GM21529 (cell line): ENCODE results near the gene DAP.

Source experiments
- ATAC-seq: cut with Tn5 transposase; IDR thresholded peaks from one replicate; pipeline ENCODE4 v1.9.1; 2021; ENCODE audit not compliant: unreplicated experiment

Gene DAP

DNA sequence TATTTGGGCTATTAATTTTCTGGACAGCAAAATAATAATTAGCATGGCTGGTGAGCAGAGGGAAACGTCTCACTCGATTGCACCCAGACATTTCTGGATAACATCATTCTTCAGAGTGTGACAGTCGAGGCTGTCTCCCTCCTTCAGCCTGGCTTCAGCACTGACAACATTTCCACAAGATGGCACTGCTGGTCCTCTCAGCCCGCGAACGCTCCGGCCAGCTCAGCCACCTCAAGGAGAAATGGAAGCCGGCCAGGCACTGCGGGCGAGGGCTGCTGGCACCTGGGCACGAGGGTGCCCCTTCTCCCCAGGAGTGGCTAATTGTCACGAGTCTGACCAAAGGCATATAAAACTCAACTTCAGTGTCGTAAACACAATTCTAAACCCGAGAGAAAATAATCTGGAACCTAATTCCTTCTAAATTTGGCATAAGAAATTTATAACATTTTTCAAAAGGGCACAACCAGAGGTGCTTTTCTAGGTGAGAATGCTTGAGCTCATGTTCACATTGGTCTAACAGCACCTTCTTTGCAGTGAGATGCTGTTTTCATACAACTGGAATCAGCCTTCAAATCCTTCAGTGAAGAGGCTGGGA lies 65.9 kb downstream of the DAP start:
- ATAC-seq, result no peak

DNA sequence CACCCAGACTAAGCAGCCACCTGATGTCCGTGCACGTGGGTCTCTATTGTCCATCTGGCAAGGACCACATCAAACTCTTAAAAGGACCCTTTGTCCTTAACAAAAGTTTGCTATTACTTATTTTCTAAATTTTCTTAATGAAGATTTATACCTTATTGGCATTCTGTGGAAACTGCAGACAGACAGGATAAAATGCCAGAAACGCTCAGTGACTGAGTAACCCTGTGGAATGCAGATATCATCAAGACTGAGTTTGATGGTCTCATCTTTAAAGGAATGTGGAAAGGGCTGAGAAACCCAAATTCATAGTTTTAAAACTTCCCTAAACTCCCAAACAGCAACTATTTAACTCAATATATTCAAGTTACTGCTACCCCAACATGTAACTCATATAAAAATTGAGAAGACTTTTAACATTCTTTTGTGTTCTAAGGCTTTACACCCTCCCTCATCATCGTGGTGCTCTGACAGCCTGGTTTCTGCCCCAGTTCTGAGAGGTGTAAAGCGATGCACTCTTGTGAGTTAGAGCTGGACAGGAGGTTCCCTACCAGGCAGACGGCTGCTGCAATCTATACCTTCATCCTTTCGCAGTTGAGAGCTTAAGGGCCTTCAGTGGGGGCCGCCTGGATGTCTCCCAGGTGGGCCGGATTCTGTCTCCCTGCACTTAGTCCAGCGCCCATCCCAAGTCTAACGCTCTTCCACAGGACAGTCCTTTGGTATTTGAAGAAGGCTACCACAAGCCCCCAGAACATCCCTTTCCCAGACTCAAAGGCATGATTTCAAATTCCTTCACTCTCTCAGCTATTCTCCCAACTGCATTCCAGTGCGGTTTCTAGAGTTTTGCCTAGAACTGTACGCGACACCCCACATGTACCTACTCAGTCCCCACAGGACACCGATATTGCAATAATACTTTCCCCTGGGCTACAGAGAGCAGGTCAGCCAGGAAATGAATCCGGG lies 68.9 kb downstream of the DAP start:
- ATAC-seq, result no peak

DNA sequence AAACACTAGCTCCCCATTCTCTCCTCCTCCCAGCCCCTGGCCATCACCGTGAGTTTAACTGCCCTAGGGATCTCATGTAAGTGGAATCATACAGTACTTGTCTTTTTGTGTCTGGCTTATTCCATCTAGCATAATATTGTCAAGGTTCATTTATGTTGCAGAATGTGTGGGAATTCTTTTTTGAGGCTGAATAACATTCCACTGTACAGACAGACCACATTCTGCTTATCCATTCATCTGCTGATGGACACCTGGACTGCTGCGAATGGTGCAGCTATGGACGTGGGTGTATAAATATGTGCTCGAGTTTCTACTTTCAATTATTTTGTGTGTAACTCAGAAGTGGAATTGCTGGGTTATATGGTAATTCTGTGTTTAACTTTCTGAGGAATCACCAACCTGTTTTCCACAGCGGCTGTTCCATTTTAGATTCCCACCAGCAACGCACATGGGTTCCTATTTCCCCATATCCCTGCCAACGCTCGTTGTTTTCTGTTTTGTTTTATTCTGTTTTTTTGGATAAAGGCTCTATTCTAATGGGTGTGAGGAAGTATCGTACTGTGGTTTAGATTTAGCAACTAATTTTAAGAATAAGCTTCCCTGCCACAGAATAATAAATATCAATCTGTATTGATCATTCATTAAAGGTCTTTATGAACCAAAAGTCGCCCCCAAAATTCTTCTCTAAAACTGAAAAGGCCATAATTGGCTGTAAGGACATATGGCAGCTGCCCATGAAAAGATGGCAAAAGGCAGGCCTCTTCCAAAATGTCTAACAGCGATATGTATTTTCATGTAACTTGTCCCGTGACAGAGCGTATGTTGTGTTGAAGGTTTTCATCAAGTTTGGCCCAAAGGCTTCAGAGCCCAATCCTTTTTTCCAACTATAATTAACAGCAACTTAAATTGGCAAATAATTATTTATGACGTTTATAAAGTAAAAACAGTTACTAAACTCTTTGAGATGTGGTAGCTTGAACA lies 70.3 kb downstream of the DAP start:
- ATAC-seq, result no peak

DNA sequence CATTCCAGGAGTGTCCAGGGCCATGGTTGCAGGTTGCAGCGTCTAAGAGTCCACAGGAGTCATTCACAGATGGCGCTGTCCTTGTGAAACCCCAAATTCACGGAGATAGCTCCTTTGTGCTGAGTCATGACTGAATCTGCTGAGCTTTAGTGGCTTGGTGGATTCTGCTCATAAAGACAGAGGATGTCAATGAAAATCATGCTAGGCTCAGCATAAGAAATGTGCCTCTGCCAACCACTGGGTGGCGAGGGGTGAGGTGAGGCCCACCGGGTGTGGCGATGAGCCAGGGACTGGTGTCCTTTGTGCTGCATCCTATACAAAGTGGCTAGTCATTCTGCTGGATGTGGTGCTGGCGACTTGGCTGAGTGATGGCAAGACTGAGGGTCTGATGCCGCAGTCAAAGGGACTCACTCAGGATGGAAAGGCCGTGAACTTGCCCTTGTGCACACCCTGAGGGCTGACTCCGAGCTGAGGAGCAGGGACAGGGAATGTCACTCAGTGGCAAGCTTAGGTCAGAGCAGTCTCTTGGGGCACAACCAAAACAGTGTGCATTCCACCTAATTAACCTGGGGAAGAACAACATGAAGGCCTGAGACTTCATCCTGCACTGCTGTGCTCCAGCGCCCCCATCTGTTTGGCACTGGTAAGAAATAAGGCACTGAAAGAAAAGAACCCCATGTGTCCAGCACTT lies 71.5 kb downstream of the DAP start:
- ATAC-seq, result no peak

DNA sequence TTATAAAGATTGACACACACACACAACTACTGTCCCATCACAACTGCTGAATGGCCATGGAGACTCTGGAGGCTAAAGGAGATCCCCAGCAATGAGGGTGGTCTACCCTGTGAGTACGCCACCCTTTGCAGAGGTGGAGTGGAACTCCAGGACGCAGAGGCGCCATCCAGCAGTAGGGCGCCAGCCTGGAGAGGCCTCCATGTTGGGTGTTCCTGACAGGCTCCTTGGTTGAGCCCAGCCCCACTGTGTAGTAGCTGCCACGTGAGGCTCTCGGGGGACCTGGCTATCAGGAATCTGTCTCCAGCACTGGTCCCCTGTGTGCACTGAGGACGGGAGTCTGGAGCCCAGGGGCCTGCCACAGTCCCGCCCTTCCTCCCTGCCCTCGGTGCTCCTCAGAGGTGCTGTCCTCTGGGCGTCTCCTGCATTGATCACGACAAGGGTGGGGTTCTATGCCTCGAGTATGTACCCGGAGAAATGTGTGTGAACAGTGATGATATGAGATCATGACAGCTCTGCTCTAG lies 72.3 kb downstream of the DAP start:
- ATAC-seq, result no peak

DNA sequence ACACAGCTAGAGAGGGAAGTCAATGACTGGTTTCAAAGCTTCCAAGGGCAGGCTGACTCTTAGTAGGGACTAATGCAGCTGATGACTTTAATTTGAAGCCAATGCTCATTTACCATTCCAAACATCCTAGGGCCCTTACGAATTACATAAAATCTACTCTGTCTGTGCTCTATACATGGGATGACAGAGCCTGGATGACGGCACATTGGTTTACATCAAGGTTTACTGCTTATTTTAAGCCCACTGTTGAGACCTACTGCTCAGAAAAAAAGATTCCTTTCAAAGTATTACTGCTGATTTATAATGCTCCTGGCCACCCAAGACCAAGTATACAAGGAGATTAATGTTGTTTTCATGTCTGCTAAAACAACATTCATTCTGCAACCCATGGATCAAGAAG lies 74.1 kb downstream of the DAP start:
- ATAC-seq, result no peak

DNA sequence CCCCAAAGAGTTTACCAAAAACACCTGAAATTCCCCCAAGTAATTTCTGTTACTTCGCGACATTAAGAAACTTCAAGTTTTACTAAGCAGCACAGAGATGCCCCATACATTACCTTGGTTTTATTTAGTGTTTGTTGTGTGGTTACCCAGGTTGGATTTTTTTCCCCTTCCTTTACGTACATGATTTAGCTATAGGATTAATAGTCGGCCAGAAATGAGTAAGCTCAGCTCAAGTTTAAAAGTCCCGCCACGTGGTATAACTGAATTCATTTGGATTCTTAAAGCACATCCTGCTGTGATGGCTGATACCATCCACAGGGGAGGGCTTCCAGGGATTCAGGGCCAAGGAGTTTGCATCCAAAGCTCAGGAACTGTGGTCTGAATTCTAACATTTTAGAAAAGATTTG lies 75.9 kb downstream of the DAP start:
- peak; percentile 80 for ATAC-seq

DNA sequence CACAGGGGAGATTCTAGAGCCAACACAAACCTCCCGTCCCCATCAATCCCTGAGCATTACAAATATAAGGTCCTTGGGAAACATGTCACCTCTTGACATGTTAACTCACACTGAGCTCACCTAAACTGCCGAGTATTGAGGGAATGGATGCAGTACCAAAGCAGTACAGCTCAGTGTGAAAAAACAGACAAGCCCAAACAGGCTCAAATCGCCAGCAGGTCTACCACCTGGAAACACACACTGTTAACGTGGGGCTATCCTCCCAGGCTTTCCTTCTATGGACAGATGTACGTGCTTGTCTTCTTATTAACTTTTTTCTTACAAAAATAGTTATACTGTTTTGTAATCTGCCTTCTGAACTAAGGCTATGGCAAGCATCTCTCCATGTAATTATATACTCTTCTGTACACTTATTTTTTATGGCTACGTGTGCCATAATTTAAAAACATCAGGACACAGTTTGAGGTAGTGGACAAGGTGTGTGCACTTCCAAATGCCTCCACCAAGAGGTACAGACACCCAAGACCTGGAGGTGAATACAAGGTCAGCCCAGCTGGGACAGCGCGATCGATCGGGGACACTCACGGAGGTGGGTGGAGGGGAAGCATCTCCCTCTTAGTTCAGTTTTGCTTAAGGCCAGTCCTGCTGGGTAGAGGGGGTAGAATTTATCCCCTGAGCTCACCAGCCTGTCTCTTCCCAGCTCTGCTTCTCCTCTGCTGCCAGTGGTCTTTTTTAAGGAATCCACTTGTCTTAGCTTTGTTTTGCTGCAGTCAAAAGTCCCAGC lies 76.5 kb downstream of the DAP start:
- peak; percentile 72 for ATAC-seq

DNA sequence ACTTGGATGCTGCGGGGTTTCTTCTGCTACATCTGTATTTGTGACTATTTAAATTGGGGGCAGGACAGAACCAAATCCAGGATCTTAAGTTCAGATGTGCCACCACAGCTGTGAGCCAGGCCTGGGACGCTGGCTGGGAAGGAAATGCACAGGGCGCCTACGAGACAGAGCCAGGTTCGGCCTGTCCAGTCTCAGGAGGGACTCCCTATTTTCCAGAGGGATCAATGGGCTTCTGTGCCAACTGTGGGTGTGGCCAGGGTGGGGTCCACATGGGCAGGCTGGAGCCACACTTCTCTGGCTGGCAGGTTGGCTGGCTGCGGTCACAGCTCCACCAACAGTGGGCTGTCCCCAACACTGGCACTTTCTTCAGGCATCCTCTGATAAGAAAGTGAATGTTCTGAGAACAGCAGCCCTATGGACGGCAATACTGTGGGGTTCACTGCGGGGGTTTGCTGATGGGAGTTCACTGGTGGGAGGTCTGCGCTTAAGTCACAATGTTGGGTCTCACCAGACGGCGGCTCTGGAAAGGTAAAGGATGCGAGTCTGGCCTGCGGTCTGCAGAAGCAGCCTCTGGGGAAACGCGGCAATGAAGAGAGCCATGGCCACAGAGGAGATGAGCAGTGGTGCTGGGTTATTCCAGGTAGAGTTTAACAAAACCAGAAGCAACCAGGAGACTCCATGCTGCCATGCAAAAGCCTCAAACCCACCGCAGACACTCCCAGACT lies 78.1 kb downstream of the DAP start:
- ATAC-seq, result no peak

DNA sequence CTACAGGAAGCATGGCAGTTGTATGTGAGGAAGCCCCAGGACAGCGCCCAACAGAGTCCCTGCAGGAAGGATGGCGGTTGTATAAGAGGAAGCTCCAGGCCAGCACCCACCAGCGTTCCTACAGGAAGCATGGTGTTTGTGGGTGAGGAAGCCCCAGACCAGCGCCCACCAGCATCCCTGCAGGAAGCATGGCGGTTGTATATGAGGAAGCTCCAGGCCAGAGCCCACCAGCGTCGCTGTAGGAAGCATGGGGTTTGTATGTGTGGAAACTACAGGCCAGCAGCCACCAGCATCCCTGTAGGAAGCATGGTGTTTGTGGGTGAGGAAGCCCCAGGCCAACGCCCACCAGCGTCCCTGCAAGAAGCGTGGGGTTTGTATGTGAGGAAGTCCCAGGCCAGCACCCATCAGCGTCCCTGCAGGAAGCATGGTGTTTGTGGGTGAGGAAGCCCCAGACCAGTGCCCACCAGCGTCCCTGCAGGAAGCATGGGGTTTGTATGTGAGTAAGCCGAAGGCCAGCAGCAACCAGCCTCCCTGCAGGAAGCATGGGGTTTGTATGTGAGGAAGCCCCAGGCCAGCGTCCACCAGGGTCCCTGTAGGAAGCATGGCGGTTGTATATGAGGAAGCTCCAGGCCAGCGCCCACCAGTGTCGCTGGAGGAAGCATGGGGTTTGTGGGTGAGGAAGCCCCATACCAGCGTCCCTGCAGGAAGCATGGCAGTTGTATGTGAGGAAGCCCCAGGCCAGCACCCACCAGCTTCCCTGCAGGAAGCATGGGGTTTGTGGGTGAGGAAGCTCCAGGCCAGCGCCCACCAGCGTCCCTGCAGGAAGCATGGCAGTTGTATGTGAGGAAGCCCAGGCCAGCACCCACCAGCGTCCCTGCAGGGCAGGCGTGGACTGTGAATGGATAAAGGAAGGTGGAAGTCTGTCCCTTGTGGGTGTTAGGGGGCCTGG lies 79.0 kb downstream of the DAP start:
- no peak for ATAC-seq

DNA sequence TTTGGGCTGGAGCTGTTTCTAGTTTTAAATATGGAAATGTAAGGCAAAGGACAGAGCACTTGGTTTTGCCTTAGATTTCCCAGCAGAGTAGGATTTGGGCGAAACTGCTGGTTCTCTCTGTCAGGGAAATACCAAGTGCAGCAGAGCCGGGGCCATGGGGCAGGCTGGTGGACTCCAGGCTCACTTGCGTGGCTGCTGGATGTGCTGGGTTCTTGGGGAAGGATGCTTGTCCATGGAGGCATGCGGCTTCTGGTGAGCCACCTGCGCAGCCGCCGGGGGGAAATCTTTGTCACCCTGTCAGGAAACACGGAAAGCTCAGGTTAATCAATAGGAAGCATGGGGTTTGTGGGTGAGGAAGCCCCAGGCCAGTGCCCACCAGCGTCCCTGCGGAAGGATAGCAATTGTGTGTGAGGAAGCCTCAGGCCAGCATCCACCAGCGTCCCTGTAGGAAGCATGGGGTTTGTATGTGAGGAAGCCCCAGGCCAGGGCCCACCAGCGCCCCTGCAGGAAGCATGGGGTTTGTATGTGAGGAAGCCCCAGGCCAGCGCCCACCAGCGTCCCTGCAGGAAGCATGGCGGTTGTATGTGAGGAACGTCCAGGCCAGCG lies 80.1 kb downstream of the DAP start:
- ATAC-seq, result no peak

DNA sequence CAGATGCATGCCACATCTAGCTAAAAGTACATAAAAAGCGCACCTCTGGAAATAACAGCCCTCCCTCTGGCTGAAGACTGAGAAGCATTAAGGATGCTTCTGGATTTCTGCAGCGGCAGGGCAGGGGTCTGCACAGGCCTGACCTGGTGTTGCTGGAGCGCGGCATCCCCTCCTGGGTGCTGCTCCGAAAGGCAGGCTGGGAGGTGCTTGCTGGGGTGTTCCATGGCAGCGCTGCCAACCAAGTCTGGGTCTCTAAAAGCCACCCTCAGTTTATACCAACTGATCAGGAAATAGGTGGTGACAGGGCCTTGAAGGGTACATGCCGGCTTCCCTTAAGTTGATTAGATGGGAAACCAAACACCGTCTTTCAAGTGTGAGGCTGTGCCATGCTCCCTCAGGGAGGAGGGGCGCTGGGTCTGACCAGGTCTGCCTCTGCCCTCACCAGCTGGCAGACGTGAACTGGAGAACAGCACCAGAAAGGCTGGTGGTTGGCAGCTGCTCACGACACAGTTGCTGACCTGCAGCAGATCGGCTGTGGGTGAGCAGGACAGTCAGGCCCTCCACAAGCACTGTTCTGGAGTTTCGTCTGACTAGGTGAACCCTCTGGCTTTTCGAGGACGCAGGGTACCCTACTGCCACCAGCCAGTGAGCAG lies 81.6 kb downstream of the DAP start:
- ATAC-seq, result no peak

DNA sequence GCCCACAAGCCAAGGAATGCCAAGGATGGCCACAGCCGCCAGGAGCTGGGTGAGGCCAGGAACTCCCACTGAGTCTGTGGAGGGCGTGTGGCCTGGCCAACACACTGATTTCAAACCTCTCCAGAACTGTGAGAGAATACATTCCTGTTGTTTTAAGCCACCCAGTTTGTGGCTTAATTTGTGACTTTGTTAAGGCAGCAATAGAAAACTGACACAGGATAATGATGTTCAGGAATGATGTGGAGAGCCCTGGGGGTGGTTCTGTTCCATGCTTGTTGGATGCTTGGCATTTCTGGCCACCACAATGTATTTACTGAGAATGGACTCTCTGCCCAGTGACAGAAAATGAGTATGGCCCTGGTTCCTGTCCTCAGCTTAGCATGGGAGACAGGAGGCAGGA lies 82.8 kb downstream of the DAP start:
- no peak for ATAC-seq

DNA sequence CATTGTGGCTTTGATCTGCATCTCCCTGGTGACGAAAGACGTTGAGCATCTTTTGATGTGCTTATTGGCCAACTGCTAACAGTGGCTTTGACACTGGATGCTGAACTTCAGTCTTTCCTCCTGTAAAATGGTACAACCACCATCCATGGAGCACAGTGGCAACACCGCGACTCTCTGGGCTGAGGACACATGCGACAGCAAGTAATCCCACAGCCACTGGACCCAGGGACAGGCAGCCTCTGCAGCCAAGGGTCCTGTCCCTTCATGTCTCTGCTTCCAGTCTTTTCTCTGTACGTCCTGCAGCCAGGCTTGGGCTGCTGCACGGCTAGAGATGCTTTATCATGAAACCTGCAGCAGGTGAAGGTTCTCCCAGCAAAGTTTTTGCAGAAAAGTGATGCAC lies 83.5 kb downstream of the DAP start:
- ATAC-seq, result no peak

DNA sequence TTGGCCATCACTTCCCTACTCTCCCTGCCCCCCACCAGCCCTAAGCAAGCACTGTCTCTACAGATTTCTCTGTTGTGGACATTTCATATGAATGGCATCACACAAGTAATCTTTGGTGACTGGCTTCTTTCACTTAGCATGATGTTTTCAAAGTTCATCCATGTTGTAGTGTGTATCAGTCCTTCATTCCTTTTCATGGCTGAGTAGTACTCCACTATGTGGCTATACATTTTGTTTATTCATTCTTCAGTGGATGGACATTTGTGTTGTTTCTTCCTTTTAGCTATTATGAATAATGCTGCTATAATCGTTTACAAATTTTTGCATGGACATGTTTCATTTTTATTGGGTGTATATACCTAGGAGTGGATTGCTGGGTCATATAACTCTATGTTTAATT lies 84.1 kb downstream of the DAP start:
- ATAC-seq, result no peak

DNA sequence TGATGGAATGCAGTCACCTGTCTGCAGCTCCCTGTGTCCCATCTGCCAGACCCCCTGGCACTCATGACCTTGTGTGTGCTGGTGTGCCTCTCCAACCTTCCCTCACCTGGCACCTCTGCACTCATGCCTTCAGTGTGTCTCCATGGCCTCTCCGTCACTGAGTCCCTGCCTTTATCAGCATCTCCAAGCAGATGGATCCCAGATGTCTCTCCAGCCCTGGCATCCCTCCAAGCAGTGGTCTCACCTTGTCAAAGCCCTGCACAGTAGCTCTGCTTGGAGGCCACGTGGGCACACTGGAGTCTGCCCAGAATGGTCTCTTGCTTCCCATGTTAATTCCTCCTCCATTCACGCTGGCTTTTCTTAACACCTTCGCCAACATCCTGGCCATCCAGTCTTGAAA lies 84.8 kb downstream of the DAP start:
- ATAC-seq, result no peak

DNA sequence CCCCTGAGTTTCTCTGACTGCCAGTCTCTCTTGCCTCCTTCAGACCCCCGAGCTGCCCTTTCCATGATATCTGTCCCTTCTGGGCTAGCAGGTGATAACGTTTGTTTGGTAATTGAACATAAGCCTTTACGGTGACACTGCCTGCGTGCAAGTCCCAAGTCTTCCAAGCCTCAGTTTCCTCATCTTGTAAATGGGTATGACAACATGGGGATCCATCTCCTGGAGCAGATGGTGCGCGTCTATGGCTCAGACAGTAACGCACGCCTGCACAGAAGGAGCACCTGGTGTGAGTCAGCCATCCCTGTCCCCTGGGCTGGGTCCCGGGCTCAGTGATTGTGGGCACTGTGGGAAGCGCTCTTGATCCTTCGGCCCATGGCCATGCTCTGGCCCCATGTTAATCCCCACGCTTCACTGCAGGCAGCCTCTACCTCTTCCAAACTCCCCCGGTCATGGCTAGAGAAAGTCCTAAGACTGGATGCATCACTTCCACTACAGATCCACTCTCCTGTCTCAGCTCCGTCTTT lies 85.8 kb downstream of the DAP start:
- no peak for ATAC-seq
